HCT116 (cell line): ENCODE data around the gene SEL1L3.

Experiments used
- CTCF ChIP-seq, 3 experiments: fragments of 200-600 bp in 1 of 3; sonication (generic) in 1 of 3; IDR thresholded peaks in 2 of 3; conservative IDR thresholded peaks in 1 of 3; 2 replicates each; pipeline ENCODE4 v1.5.1; 2012 to 2017; ENCODE audit warnings: low read depth in 2 of 3, low read length in 2 of 3, antibody characterized with exemption in 1 of 3, borderline replicate concordance in 1 of 3, control low read depth in 1 of 3, mild to moderate bottlenecking in 1 of 3, mixed read lengths in 1 of 3, mixed run types in 1 of 3, moderate library complexity in 1 of 3; ENCODE audit not compliant: insufficient read depth in 1 of 3
- EZH2 ChIP-seq: fragments of 200-600 bp; sonication (generic); IDR thresholded peaks from 2 replicates; pipeline ENCODE4 v1.6.1; 2017; ENCODE audit warnings: antibody characterized with exemption, mixed run types
- POLR2A ChIP-seq: IDR thresholded peaks from 2 replicates; pipeline ENCODE4 v1.7.0; 2011; ENCODE audit warnings: borderline replicate concordance; ENCODE audit not compliant: insufficient read depth, insufficient read length; ENCODE audit errors: extremely low read depth
- POLR2AphosphoS5 ChIP-seq: IDR thresholded peaks from 2 replicates; pipeline ENCODE4 v1.6.1; 2011; ENCODE audit warnings: mild to moderate bottlenecking, low read depth, low read length, moderate library complexity
- ZNF274 ChIP-seq: fragments of 200-500 bp; sonication (Bioruptor generic); IDR thresholded peaks from 2 replicates; pipeline ENCODE4 v1.6.1; 2014; ENCODE audit warnings: mild to moderate bottlenecking, low read depth, low read length, inconsistent platforms

GRCh38 chr4:25749150-25749794, 113.5 kb downstream of the SEL1L3 start:
- no peak for TF ChIP-seq CTCF (IDR thresholded peaks at IDR 0.05 in 2 of 3, conservative IDR thresholded peaks at IDR 0.05 in 1 of 3; ENCODE audit: borderline replicate concordance in 1 of 3, insufficient read depth in 1 of 3, low read depth in 2 of 3, low read length in 2 of 3)
- TF ChIP-seq POLR2A = no peak
- no peak for TF ChIP-seq POLR2AphosphoS5
- no peak for TF ChIP-seq EZH2
- no peak for TF ChIP-seq ZNF274
